ENCODE data around the gene C6orf89. TPM values are rescaled to one million over a fixed set of nuclear protein-coding genes. Genes with fewer than 3 reads are reported as not detected.
A peak's percentile ranks its signal among the peaks of the same experiment; 100 is the strongest.
"Not testable (repeated sequence)": the region's sequence is repeated elsewhere in the genome, so short reads cannot be mapped to it uniquely, and the experiment has no call there.

C6orf89 gene
- total and polyA plus RNA-seq, 11 donors: 34.0 to 86.2 (median 71.4) TPM

DNA sequence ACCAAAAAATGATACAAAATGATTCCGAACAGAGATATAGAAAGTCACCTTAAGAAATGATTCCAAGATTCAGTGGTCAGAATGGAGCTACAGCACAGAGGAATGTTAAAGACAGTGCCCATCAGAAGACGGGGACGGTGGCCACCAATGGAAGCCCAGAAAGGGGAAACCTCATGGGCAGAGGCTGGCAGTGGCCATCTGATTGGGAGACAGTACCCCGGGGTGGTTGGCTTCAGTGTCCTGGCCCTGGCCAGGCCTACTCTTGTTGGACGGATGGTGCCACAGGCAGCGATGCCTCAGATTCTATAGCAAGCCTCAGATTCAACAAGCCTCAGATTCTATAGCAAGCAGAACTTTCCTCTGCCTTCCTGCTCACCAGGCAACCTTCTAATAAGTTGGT lies 52.1 kb downstream of the C6orf89 start:
- Histone ChIP-seq H3K36me3 (no peaks in the 10 kb centered on the region), H3K9me3 (no peaks in the 10 kb centered on the region), H3K4me3 (no peak overlapping the region), H3K27me3 (no peaks in the 10 kb centered on the region), H3K27ac (no peak overlapping the region), H3K4me1 (no peaks in the 10 kb centered on the region)
- ATAC-seq (no peak), DNase-seq (no peak)
- intact Hi-C loops (cut with DNase I): no loop called here
- 94 to 97% (median 95%) methylated on average over 6 of the region's 6 CpGs for WGBS, 4 donors
- no peak for TF ChIP-seq POLR2A (IDR thresholded peaks at IDR 0.05)
- TF ChIP-seq, protein P1, sequence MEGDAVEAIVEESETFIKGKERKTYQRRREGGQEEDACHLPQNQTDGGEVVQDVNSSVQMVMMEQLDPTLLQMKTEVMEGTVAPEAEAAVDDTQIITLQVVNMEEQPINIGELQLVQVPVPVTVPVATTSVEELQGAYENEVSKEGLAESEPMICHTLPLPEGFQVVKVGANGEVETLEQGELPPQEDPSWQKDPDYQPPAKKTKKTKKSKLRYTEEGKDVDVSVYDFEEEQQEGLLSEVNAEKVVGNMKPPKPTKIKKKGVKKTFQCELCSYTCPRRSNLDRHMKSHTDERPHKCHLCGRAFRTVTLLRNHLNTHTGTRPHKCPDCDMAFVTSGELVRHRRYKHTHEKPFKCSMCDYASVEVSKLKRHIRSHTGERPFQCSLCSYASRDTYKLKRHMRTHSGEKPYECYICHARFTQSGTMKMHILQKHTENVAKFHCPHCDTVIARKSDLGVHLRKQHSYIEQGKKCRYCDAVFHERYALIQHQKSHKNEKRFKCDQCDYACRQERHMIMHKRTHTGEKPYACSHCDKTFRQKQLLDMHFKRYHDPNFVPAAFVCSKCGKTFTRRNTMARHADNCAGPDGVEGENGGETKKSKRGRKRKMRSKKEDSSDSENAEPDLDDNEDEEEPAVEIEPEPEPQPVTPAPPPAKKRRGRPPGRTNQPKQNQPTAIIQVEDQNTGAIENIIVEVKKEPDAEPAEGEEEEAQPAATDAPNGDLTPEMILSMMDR (IDR thresholded peaks at IDR 0.05): no peak

DNA sequence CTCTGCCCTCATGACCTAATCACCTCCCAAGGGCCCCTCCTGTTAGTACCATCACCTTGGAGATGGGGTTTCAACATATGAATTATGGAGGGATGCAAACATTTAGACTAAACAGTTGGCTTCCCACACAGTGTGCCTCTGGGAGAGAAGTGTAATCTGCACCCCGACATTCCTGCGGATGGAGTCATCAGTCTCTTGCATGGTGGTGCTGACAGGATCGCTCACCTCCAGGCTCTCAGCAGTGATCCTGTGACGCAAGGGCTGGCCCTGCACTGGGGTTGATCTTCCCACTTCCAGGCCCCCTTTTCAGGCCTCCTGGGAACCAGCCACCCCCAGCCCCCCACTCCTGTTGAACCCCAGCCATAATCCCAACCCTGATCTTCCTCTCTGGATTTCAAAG lies 52.8 kb downstream of the C6orf89 start:
- intact Hi-C loops (cut with DNase I): no loop called here
- H3K27ac ChIP-seq: no peak overlapping the region
- no peaks in the 10 kb centered on the region for H3K9me3 ChIP-seq
- TF ChIP-seq, protein P1 (IDR thresholded peaks at IDR 0.05): no peak
- TF ChIP-seq POLR2A (IDR thresholded peaks at IDR 0.05): no peak
- H3K4me1 ChIP-seq: no peaks in the 10 kb centered on the region
- H3K4me3 ChIP-seq: no peak overlapping the region
- WGBS, 4 donors: 49 to 68% (median 61%) methylated on average over 4 of the region's 4 CpGs
- H3K36me3 ChIP-seq: no peaks in the 10 kb centered on the region
- H3K27me3 ChIP-seq: no peaks in the 10 kb centered on the region
- ATAC-seq (peak; percentile 28 to 71 (median 38)), DNase-seq (peak in 1 of 5 donors; percentile 59)

GRCh38 chr6:36939005-36939404 lies 53.3 kb downstream of the C6orf89 start:
- H3K4me1 ChIP-seq; ATAC-seq; H3K27ac ChIP-seq; DNase-seq; H3K27me3 ChIP-seq; intact Hi-C loops (cut with DNase I); H3K9me3 ChIP-seq; H3K36me3 ChIP-seq; H3K4me3 ChIP-seq: not testable (repeated sequence)
- 64 to 77% (median 74%) methylated on average over 5 of the region's 5 CpGs for WGBS, 4 donors

- 88 to 94% (median 92%) methylated on average over 10 of the region's 10 CpGs for WGBS, 4 donors
- ATAC-seq (no peak), DNase-seq (no peak)
- H3K9me3 ChIP-seq: no peaks in the 10 kb centered on the region
- H3K27me3 ChIP-seq: no peaks in the 10 kb centered on the region
- no peak for TF ChIP-seq POLR2A (IDR thresholded peaks at IDR 0.05)
- TF ChIP-seq, protein P1 (IDR thresholded peaks at IDR 0.05): no peak
- no peak overlapping the region for H3K4me3 ChIP-seq
- H3K27ac ChIP-seq: no peak overlapping the region
- H3K4me1 ChIP-seq: no peaks in the 10 kb centered on the region
- intact Hi-C loops (cut with DNase I): no loop called here
- H3K36me3 ChIP-seq: no peaks in the 10 kb centered on the region
These were observed 54.3 kb downstream of the C6orf89 start for GRCh38 chr6:36940027-36940426.

DNA sequence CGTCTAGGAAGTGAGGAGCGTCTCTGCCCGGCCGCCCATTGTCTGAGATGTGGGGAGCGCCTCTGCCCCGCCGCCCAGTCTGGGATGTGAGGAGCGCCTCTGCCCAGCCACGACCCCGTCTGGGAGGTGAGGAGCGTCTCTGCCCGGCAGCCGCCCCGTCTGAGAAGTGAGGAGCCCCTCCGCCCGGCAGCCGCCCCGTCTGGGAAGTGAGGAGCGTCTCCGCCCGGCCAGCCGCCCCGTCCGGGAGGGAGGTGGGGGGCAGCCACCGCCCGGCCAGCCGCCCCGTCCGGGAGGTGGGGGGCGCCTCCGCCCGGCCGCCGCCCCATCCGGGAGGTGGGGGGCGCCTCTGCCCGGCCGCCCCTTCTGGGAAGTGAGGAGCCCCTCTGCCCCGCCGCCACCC lies 55.8 kb downstream of the C6orf89 start:
- intact Hi-C loops (cut with DNase I); H3K4me3 ChIP-seq; H3K36me3 ChIP-seq; H3K27me3 ChIP-seq; ATAC-seq; H3K9me3 ChIP-seq; DNase-seq; H3K4me1 ChIP-seq; H3K27ac ChIP-seq: not testable (repeated sequence)
- WGBS, 4 donors: 93 to 98% (median 97%) methylated on average over 3 to 40 of the region's 40 CpGs

- H3K27ac ChIP-seq; H3K4me1 ChIP-seq; H3K36me3 ChIP-seq; DNase-seq; intact Hi-C loops (cut with DNase I); H3K27me3 ChIP-seq; ATAC-seq; H3K9me3 ChIP-seq; H3K4me3 ChIP-seq: not testable (repeated sequence)
- 37 to 88% (median 81%) methylated on average over 1 to 2 of the region's 2 CpGs for WGBS, 4 donors
These were observed 56.6 kb downstream of the C6orf89 start for GRCh38 chr6:36942329-36942728.
